GM21717 (cell line): ENCODE measurements around the gene SPSB4.
"Not testable (repeated sequence)": the region's sequence is repeated elsewhere in the genome, so short reads cannot be mapped to it uniquely, and the experiment has no call there.

Experiments
- ATAC-seq: cut with Tn5 transposase; IDR thresholded peaks from one replicate; pipeline ENCODE4 v1.9.1; 2021; ENCODE audit warnings: mild to moderate bottlenecking, moderate library complexity; ENCODE audit not compliant: unreplicated experiment

SPSB4 gene

GRCh38 chr3:141050576-141051442, at the start of gene SPSB4:
SPSB4 (plus strand) TSS chr3:141051347; CDS start chr3:141066105, 14,758 bp downstream.
- no peak for ATAC-seq

- ATAC-seq: no peak
Observed at GRCh38 chr3:141006344-141006743, 44.8 kb upstream of the SPSB4 start.

GRCh38 chr3:141009496-141009895, 41.7 kb upstream of the SPSB4 start:
- no peak for ATAC-seq

- ATAC-seq: peak; percentile 73
Observed at GRCh38 chr3:141011232-141011996, 39.7 kb upstream of the SPSB4 start.

GRCh38 chr3:141011997-141012262, 39.2 kb upstream of the SPSB4 start:
- ATAC-seq: no peak

- ATAC-seq: no peak
Observed at GRCh38 chr3:141012571-141012970, 38.6 kb upstream of the SPSB4 start.

- no peak for ATAC-seq
Observed at GRCh38 chr3:141015481-141015880, 35.7 kb upstream of the SPSB4 start.

GRCh38 chr3:141017366-141018322, 33.5 kb upstream of the SPSB4 start:
- not testable (repeated sequence) for ATAC-seq

- no peak for ATAC-seq
Observed at GRCh38 chr3:141019244-141019643, 31.9 kb upstream of the SPSB4 start.

GRCh38 chr3:141020143-141020830, 30.9 kb upstream of the SPSB4 start:
- no peak for ATAC-seq

GRCh38 chr3:141021261-141021660, 29.9 kb upstream of the SPSB4 start:
- no peak for ATAC-seq

GRCh38 chr3:141030296-141030695, 20.9 kb upstream of the SPSB4 start:
- no peak for ATAC-seq

GRCh38 chr3:141039589-141039988, 11.6 kb upstream of the SPSB4 start:
- no peak for ATAC-seq

GRCh38 chr3:141044695-141045641, 6.2 kb upstream of the SPSB4 start:
- no peak for ATAC-seq

GRCh38 chr3:141045849-141046248, 5.3 kb upstream of the SPSB4 start:
- no peak for ATAC-seq

GRCh38 chr3:141047168-141047567, 4.0 kb upstream of the SPSB4 start:
- ATAC-seq: no peak

- no peak for ATAC-seq
Observed at GRCh38 chr3:141049681-141050080, 1.5 kb upstream of the SPSB4 start.

- ATAC-seq: no peak
Observed at GRCh38 chr3:141051443-141052200, 475 bp downstream of the SPSB4 start.
